Lung microvascular endothelial cell (primary cell): ENCODE data around the gene ZNF438. TPM values are rescaled to one million over a fixed set of nuclear protein-coding genes. Genes with fewer than 3 reads are reported as not detected.
"Not testable (repeated sequence)": the region's sequence is repeated elsewhere in the genome, so short reads cannot be mapped to it uniquely, and the experiment has no call there.

Experiments used
- DNase-seq, 2 donors: peaks; one replicate each; pipeline versions ENCODE4 v3.0.0 to v3.0.0-alpha.2; 2010; ENCODE audit warnings: low read depth in 2 of 2
- total RNA-seq: library from RNA; depleted of rRNA; stranded (reverse); fragments of >200 nt; gene quantifications from 2 replicates; pipeline ENCODE4 v1.2.1, GENCODE V29; 2014

Gene ZNF438
- total RNA-seq, 1 donor from 2014 or later: 2.6 TPM

GRCh38 chr10:30949218-30949617, 82.4 kb downstream of the ZNF438 start:
- not testable (repeated sequence) for DNase-seq

- no peak for DNase-seq
These were observed 87.7 kb downstream of the ZNF438 start for GRCh38 chr10:30944005-30944404.

- DNase-seq: no peak
These were observed 88.2 kb downstream of the ZNF438 start for GRCh38 chr10:30943451-30943850.

GRCh38 chr10:30940256-30940655, 91.4 kb downstream of the ZNF438 start:
- DNase-seq: peak; percentile 70 to 95

GRCh38 chr10:30939643-30940251, 91.9 kb downstream of the ZNF438 start:
- peak in 1 of 2 donors; percentile 62 for DNase-seq

DNA sequence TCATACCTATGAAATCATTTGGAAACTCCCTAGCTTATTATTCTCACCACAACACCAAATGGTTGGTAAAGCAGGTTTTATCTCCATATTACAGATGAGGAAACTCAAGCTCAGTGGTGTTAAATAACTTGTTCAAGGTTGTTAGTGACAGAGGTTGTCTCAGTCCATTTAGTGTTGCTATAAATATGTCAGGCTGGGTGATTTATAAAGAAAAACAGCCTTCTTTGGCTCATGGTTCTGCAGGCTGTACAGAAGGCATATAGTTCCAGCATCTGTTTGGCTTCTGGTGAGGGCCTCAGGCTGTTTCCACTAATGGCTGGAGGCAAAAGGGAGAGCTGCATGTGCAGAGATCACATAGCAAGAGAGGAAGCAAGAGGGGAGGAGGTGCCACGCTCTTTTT, 96.6 kb downstream of the ZNF438 start:
- peak in 1 of 2 donors; percentile 29 for DNase-seq

DNA sequence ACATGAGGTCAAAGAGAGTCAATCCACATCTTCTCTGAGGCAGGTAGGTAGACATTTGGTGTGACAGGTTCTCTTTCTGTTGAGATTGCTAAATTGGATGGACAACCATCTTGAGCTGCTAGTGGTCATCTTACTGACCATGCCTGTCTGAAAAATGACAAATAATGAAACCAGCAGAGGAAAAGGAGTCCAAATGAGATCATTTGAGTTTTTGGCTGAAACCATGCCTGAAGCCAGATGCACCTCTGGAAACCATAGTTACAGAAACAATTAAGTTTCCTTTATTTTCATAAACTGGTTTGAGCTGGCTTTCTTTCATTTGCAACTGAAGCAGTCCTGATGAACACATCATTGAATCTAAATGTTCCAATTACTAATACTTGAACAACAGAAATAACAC, 100.6 kb downstream of the ZNF438 start:
- DNase-seq: no peak

DNA sequence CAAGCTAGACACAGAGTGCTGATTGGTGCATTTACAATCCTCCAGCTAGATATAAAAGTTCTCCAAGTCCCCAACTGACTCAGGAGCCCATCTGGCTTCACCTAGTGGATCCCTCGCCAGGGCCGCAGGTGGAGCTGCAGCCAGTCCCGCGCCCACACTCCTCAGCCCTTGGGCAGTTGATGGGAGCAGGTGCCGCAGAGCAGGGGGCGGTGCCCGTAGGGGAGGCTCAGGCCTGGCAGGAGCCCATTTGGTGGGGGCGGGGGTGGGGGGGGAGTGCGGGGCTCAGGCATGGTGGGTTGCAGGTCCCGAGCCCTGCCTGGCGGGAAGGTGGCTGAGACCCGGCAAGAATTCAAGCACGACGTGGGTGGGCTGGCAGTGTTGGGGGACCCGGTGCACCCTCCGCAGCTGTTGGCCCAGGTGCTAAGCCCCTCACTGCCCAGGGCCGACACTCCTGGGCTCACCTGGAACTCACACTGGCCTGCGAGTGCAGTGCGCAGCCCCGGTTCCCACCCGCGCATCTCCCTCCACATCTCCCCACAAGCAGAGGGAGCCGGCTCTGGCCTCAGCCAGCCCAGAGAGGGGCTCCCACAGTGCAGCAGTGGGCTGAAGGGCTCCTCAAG, 101.7 kb downstream of the ZNF438 start:
- no peak for DNase-seq

GRCh38 chr10:30929311-30929729, 102.3 kb downstream of the ZNF438 start:
- not testable (repeated sequence) for DNase-seq

GRCh38 chr10:30928742-30929141, 102.9 kb downstream of the ZNF438 start:
- DNase-seq: no peak

GRCh38 chr10:30918651-30919050, 113.0 kb downstream of the ZNF438 start:
- DNase-seq: no peak

GRCh38 chr10:30917789-30918188, 113.9 kb downstream of the ZNF438 start:
- DNase-seq: no peak

DNA sequence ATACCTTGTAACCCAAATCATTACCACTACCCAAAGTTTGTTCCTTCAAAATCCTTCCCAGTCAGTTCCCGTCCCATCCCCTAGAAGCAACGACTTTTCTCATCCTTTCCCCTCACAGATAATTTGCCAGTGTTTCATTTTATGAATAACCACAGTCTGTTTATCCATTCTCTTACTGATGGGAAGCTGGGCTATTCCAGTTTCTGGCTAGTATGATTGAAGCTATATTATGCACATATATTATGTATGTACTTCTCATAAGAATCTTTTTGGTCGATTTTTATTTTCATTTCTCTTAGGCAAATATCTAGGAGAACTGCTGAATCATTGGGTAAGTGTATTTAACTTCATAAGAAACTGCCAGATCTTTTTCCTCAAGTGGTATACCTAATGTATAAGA, 114.6 kb downstream of the ZNF438 start:
- no peak for DNase-seq

GRCh38 chr10:30915146-30915545, 116.5 kb downstream of the ZNF438 start:
- peak in 1 of 2 donors; percentile 17 for DNase-seq

DNA sequence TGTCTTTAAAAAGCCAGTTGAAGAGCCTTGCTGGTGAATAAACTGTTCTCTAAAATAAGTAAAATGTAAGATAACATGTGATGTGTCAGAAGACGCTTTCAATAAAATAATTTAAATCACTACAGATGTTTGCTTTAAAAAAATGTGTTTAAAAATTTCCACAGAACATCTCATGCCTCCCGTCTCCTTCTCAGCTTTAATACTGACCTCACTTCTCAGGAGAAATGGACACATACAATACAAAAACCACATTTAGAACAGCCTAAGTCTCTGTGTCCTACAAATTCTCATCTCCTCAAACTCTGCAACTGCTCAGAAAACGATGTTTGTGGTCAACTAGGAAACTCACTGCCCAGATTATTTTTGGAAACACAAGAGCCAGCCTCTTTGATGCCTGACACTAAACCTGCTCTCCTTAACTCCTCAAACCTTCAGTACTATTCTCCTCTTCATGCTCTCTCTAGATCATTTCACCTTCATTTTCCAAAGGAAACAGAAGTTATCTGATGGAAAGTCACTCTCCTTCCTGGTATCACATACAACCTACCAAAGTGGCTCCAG, 120.3 kb downstream of the ZNF438 start:
- no peak for DNase-seq

GRCh38 chr10:30903397-30904138, 128.1 kb downstream of the ZNF438 start:
- DNase-seq: no peak

DNA sequence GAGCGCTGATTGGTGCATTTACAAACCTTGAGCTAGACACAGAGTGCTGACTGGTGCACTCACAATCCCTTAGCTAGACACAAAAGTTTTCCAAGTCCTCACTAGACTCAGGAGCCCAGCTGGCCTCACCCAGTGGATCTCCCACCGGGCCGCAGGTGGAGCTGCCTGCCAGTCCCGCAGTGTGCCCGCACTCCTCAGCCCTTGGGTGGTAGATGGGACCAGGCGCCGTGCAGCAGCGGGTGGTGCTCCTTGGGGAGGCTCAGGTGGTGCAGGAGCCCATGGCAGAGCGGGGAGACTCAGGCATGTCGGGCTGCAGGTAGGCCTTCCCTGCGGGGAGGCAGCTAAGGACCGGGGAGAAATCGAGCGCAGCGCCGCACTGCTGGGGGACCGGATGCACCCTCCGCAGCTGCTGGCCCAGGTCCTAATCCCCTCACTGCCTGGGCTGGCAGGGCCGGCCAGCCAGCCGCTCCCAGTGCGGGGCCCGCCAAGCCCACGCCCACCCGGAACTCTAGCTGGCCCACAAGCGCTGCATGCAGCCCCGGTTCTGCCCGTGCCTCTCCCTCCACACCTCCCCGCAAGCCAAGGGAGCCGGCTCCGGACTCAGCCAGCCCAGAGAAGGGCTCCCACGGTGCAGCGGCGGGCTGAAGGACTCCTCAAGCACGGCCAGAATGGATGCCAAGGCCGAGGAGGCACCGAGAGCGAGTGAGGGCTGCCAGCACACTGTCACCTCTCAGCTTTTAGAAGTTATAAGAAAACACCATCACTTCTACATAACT, 128.9 kb downstream of the ZNF438 start:
- no peak for DNase-seq

- DNase-seq: not testable (repeated sequence)
These were observed 130.2 kb downstream of the ZNF438 start for GRCh38 chr10:30901487-30901886.

DNA sequence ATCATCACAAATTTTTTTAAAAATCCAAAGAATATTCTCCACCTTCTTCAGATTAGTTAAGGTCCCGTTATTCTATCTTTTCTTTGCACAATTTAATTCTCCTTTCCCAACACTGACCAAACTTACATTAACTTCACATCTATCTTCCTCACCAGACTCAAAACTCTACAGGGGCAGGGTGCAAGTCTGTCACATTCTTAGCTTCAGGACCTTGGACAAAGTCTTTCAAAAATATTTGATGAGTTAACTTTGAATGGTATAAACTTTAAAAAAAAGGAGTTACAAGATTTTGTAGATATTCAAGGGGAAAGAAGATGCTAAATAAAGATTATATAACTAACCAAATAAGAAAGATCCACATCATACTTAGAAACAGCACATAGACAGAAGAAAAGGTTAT, 132.7 kb downstream of the ZNF438 start:
- DNase-seq: no peak

GRCh38 chr10:30897547-30897946, 134.1 kb downstream of the ZNF438 start:
- no peak for DNase-seq

- no peak for DNase-seq
These were observed 134.6 kb downstream of the ZNF438 start for GRCh38 chr10:30897048-30897447.

DNA sequence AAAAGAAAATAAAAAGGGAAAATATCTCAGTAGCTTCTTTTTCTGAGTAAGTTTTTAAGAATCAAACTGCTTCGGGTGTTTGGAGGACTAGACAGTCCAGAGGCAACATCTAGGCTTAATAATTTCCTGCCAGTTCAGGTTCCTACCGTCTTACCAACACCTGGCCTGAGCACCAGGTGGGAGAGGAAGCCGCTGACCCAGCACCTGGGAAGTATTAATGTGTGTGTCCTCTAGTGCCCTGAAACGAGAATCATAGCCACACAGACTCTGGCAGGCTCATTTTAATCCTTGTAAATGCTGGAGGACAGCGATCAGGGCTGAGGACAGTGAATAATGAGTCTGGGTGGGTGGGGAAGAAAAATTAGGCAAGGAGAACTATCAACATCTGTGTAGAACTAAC, 137.4 kb downstream of the ZNF438 start:
- no peak for DNase-seq
